ACC112 (cell line): Measurements from ENCODE around the gene MOSPD2.

Source experiments
- H2AFZ ChIP-seq: fragments of 200-600 bp; sonication (generic); one replicate; pipeline ENCODE4 v1.6.0; 2017; ENCODE audit warnings: antibody characterized with exemption, low read length; ENCODE audit not compliant: unreplicated experiment
- H3K27ac ChIP-seq: fragments of 200-600 bp; sonication (generic); 2 replicates; pipeline ENCODE4 v1.5.1; 2014; ENCODE audit warnings: low read depth, mild to moderate bottlenecking, antibody characterized with exemption, low read length, moderate library complexity
- H3K27me3 ChIP-seq: fragments of 200-600 bp; sonication (generic); 2 replicates; pipeline ENCODE4 v1.6.1; 2014; ENCODE audit warnings: mild to moderate bottlenecking, antibody characterized with exemption, low read length, moderate library complexity, mixed read lengths; ENCODE audit not compliant: insufficient read depth
- H3K36me3 ChIP-seq: fragments of 200-600 bp; sonication (generic); 2 replicates; pipeline ENCODE4 v1.6.1; 2016; ENCODE audit warnings: mild to moderate bottlenecking, antibody characterized with exemption, low read length, moderate library complexity, mixed read lengths; ENCODE audit not compliant: insufficient read depth
- H3K4me1 ChIP-seq: fragments of 200-600 bp; sonication (generic); one replicate; pipeline ENCODE4 v1.6.1; 2016; ENCODE audit warnings: low read length, mixed read lengths; ENCODE audit not compliant: insufficient read depth, unreplicated experiment, control insufficient read depth
- H3K4me3 ChIP-seq: fragments of 200-600 bp; sonication (generic); 2 replicates; pipeline ENCODE4 v1.5.1; 2014; ENCODE audit warnings: mild to moderate bottlenecking, low read depth, low read length
- H3K79me2 ChIP-seq: fragments of 200-600 bp; sonication (generic); one replicate; pipeline ENCODE4 v1.6.0; 2016; ENCODE audit warnings: low read length; ENCODE audit not compliant: control insufficient read depth, unreplicated experiment, insufficient read depth

Gene MOSPD2

DNA sequence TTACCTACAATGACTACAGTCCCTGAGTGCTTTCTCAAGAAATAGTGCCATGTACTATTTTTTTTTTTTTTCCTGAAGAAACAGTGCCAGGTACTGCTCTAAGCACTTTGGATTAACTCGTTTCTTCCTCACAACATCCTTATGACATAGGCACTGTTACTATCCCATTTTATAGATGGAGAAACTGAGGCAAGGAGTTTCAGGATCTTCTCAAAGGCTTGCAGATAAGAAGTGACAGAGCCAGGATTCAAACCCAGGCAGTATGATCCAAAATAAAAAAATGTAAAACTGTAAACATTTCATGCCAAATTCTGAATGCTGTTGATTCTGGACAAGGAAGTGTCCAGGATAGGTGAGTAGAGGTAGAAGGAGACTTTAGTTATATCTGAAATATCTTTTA is 1.5 kb upstream of the MOSPD2 start:
- Histone ChIP-seq H3K36me3 (peaks cover 29% of the 10 kb centered on the region), H3K79me2 (peaks cover 62% of the 10 kb centered on the region), H3K27me3 (no peaks in the 10 kb centered on the region), H3K27ac (no peak overlapping the region), H3K4me1 (peaks cover 23% of the 10 kb centered on the region), H2AFZ (no peak overlapping the region), H3K4me3 (peak overlapping the region; percentile 99)

- Histone ChIP-seq H2AFZ (peak overlapping the region; percentile 6), H3K4me1 (peaks cover 23% of the 10 kb centered on the region), H3K27ac (peak overlapping the region; percentile 61), H3K4me3 (peak overlapping the region; percentile 99), H3K27me3 (no peaks in the 10 kb centered on the region), H3K79me2 (peaks cover 56% of the 10 kb centered on the region), H3K36me3 (peaks cover 28% of the 10 kb centered on the region)
Measured at GRCh38 chrX:14872355-14872754, 866 bp upstream of the MOSPD2 start.

- H3K79me2 ChIP-seq = peaks cover 49% of the 10 kb centered on the region
- H3K36me3 ChIP-seq = peaks cover 15% of the 10 kb centered on the region; the same call in 1 of the 2 replicates
- peak overlapping the region; percentile 47; the same call in 1 of the 2 replicates for H3K27ac ChIP-seq
- peaks cover 23% of the 10 kb centered on the region for H3K4me1 ChIP-seq
- H3K4me3 ChIP-seq = peak overlapping the region; percentile 99
- peak overlapping the region; percentile 97 for H2AFZ ChIP-seq
- H3K27me3 ChIP-seq = no peaks in the 10 kb centered on the region
Measured at GRCh38 chrX:14873676-14874049, 442 bp downstream of the MOSPD2 start.

GRCh38 chrX:14875624-14876023 is 2.4 kb downstream of the MOSPD2 start:
- Histone ChIP-seq H3K36me3 (peaks cover 9% of the 10 kb centered on the region; the same call in 1 of the 2 replicates), H3K27ac (no peak overlapping the region), H2AFZ (no peak overlapping the region), H3K27me3 (no peaks in the 10 kb centered on the region), H3K79me2 (peaks cover 44% of the 10 kb centered on the region), H3K4me1 (peaks cover 19% of the 10 kb centered on the region), H3K4me3 (no peak overlapping the region)

DNA sequence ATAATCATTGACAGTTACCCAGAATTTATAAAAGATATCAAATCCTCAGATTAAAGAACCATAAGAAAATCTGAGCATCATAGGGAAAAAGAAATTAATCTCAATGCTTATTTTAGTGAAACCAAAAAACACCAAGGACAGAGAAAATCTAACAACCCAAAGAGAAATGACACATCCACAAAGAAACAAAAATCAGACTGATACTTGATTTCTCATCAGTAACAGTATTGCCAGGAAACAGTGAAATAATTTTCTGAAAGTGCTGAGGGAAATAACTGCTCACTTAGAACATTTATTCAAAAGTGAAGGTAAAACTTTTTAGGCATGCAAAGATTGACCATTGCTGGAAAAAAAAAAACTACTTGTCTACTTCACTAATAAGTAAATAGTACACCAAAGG is 10.6 kb downstream of the MOSPD2 start:
- Histone ChIP-seq H3K4me3 (no peak overlapping the region), H3K27me3 (no peaks in the 10 kb centered on the region), H2AFZ (no peak overlapping the region), H3K79me2 (peaks cover 13% of the 10 kb centered on the region), H3K4me1 (no peaks in the 10 kb centered on the region), H3K27ac (no peak overlapping the region), H3K36me3 (no peaks in the 10 kb centered on the region)

DNA sequence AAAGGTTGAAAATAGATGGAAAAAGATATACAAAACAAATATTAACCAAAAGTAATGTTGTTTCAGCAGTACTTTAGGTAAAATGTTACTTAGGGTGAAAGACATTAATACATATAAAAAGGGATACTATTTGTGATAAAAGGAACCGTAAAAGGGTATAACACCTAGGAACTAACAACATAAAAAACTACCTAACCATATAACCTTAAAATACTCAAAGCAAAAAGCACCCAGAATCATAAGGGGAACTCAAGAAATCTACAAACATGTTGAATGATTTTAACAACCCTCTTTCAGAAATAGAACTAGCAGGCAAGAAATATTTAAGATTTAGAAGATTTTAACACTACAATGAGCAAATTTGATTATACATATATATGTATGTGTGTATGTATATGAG is 11.5 kb downstream of the MOSPD2 start:
- no peaks in the 10 kb centered on the region for H3K27me3 ChIP-seq
- H3K27ac ChIP-seq = no peak overlapping the region
- no peaks in the 10 kb centered on the region for H3K4me1 ChIP-seq
- H2AFZ ChIP-seq = no peak overlapping the region
- H3K36me3 ChIP-seq = no peaks in the 10 kb centered on the region
- no peak overlapping the region for H3K4me3 ChIP-seq
- H3K79me2 ChIP-seq = peaks cover 4% of the 10 kb centered on the region

GRCh38 chrX:14886252-14886651 is 13.0 kb downstream of the MOSPD2 start:
- Histone ChIP-seq H3K4me1 (peaks cover 14% of the 10 kb centered on the region), H2AFZ (no peak overlapping the region), H3K36me3 (no peaks in the 10 kb centered on the region), H3K79me2 (peaks cover 9% of the 10 kb centered on the region), H3K27me3 (no peaks in the 10 kb centered on the region), H3K27ac (no peak overlapping the region), H3K4me3 (no peak overlapping the region)

GRCh38 chrX:14896273-14896672 is 23.1 kb downstream of the MOSPD2 start:
- Histone ChIP-seq H3K36me3 (peaks cover 27% of the 10 kb centered on the region), H3K27ac (no peak overlapping the region), H3K27me3 (no peaks in the 10 kb centered on the region), H3K79me2 (no peaks in the 10 kb centered on the region), H3K4me3 (no peak overlapping the region), H3K4me1 (peaks cover 11% of the 10 kb centered on the region), H2AFZ (no peak overlapping the region)

DNA sequence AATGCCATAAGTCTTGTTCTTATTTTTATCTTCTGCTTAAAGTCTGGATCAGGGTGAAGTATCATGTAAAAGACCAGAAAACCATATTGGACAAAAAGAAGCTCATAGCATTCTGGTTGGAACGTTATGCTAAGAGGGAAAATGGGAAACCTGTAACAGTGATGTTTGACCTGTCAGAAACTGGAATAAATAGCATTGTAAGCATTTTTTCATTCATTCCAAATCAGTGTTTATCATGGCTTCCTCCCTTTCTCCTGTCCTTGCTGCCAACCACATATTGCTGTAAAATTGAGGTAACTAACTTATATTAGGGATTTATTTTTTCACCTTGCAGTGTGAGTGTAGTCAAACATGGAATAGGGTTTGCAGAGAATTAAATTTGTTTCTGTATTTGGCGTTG is 23.8 kb downstream of the MOSPD2 start:
- H3K27ac ChIP-seq = no peak overlapping the region
- H3K4me1 ChIP-seq = peaks cover 11% of the 10 kb centered on the region
- H2AFZ ChIP-seq = no peak overlapping the region
- H3K27me3 ChIP-seq = no peaks in the 10 kb centered on the region
- peaks cover 32% of the 10 kb centered on the region for H3K36me3 ChIP-seq
- H3K79me2 ChIP-seq = no peaks in the 10 kb centered on the region
- H3K4me3 ChIP-seq = no peak overlapping the region

GRCh38 chrX:14899607-14900006 is 26.4 kb downstream of the MOSPD2 start:
- H3K27me3 ChIP-seq = no peaks in the 10 kb centered on the region
- no peak overlapping the region for H2AFZ ChIP-seq
- H3K27ac ChIP-seq = peak overlapping the region; percentile 39; the same call in 1 of the 2 replicates
- H3K4me3 ChIP-seq = no peak overlapping the region
- H3K4me1 ChIP-seq = peaks cover 11% of the 10 kb centered on the region
- H3K36me3 ChIP-seq = peaks cover 53% of the 10 kb centered on the region
- no peaks in the 10 kb centered on the region for H3K79me2 ChIP-seq

GRCh38 chrX:14902537-14902936 is 29.3 kb downstream of the MOSPD2 start:
- no peak overlapping the region for H3K27ac ChIP-seq
- no peaks in the 10 kb centered on the region for H3K27me3 ChIP-seq
- no peak overlapping the region for H3K4me3 ChIP-seq
- peaks cover 11% of the 10 kb centered on the region for H3K4me1 ChIP-seq
- H3K79me2 ChIP-seq = no peaks in the 10 kb centered on the region
- H3K36me3 ChIP-seq = peaks cover 54% of the 10 kb centered on the region
- H2AFZ ChIP-seq = no peak overlapping the region
